Right lung (tissue), 10 donors: ENCODE measurements around the gene CDKL2. TPM values are rescaled to one million over a fixed set of nuclear protein-coding genes. Genes with fewer than 3 reads are reported as not detected.
"Not testable (repeated sequence)": the region's sequence is repeated elsewhere in the genome, so short reads cannot be mapped to it uniquely, and the experiment has no call there.

Source experiments
- DNase-seq, 2 donors: peaks; one replicate each; pipeline ENCODE4 v3.0.0-alpha.2; 2013
- long read RNA-seq, 8 donors: transcript quantifications; one replicate each; lab custom pipeline, GENCODE V29; 2026
- polyA plus RNA-seq, 5 donors: library from polyadenylated mRNA; unstranded; fragments of 120-200 nt; gene quantifications; one replicate each; pipeline versions ENCODE4 v1.2.1 to v1.2.3, GENCODE V29; 2013; ENCODE audit warnings: inconsistent platforms in 1 of 5, low replicate concordance in 1 of 5; ENCODE audit not compliant: insufficient read length in 5 of 5, insufficient read depth in 1 of 5

Gene CDKL2
- polyA plus RNA-seq: 1 to 10 TPM; 2.4 to 6.2 (median 5.5) TPM
- long read RNA-seq, donor 1: 0 reads
- long read RNA-seq, donor 2: 0 reads
- long read RNA-seq, donor 3: 0 reads
- long read RNA-seq, donor 4: 0 reads
- long read RNA-seq, donor 5: 0 reads
- long read RNA-seq, donor 6: 0 reads
- long read RNA-seq, donor 7, partial matches to known transcripts: 0 of 1 reads
- long read RNA-seq, donor 7, other reads (novel, unspliced or antisense): 0 of 1 reads
- long read RNA-seq, donor 8: 0 reads

DNA sequence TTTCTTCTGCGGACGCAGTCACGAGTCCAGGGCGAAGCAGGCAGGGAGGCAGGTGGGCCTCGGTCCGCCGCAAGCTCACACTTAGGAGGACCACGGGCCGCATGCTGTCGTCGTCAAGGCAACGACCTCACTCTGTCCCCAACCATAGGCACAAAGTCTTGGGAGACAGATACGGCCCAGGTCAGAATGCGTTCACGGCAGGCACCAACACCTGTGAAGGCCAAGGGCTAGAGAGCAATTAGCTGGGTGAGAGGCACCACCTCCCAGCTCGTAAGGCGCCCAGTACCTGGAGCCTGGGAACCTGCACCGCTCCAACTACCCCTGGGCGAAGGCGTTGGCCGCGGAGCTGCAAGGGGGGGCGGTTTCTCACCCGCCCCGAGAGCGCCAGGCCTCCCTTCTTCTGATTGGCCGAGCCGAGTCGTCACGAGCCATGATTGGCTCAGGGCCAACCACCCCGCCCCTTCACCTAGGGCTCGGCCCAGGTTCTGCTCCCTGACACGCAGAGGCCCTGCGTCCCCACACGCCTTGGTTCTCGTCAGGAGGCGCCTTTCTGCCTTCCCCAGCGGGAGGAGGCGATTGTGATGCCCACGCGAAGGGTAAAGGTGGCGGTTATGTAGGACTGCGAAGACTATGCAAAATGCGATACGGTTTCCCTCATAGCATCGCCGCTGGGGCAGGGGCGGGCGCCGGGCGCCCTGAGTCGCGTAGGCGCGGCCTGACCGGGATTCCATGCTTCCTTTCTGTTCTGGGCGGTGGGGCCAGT lies at the start of gene CDKL2:
Gene CDKL2 (minus strand): TSS at position 355 of the 763 bp plus-strand sequence. CDS start 4,540 bp downstream, outside the sequence.
- peak; percentile 73 to 77 for DNase-seq

DNA sequence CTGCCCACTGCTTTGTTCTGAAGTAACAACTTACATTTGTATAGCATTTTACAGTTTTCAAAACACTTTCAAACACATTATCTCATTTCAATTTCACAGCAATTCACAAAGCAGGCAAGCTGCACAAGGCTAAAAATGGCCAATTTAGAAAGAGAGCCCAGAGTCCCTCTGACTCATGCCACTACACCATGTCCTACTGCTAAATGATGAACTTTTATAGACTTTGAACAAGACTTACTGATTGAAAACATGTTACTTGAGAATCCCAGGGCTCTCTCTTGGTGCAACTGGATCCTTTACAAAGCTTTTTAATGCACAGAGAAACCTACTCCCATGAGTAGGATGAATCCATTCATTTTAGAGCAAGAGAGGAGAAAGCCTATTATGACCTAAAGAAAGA lies 48.6 kb upstream of the CDKL2 start:
- no peak for DNase-seq

DNA sequence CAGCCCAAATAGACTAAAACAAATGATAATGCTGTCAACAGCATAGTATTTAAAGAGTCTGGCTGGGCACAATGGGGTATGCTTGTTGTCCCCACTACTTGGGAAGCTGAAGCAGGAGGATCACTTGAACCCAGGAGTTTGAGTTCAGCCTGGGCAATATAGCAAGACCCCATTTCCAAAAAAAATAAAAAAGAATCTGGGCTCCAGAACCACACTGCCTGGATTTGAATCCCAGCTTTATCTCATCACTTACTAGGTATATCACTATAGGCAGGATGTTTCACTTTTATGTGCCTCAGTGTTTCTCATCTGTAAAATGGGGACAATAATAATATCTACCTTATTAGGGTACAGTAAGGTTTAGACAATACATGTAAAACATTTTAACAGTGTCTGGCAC lies 48.1 kb upstream of the CDKL2 start:
- no peak for DNase-seq

DNA sequence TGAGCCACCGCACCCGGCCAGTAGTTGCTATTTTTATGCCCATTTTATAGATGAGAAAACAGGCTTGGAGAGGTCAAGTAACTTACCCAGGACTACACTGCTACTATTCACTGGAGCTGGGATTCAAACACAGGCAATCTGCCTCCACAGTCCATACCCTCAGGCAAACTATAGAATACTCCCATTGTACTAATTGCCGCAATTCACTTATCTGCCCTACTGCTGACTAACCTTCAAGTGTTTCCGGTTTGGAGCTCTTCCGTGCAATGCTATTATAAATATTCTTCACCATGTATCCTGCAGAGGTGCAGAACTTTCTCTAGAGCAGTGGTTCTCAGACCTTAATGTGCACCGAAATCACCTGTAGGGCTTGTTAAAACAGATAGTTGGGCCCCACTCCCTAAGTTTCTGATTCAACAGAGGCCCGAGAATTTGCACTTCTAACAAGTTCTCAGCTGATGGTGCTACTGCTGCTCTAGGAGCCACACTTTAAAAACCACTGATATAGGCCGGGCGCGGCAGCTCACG lies 44.7 kb upstream of the CDKL2 start:
- no peak for DNase-seq

DNA sequence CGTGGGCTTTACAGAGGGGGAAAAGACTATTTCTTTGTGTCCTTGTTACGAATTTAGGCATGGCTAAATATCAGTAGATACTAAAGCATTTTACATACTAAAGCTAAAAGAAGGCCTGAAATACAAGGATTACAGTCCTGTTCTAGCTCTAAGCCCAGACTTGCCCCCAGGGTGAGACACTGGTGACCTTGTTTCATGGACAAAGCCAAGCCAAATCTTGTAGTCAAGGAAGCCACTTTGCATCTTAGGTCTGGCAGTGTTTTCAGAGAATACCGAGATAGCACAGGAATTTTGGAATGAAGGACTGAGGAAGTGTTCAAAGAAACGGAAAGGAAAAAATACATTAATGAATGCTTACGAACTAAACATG lies 43.6 kb upstream of the CDKL2 start:
- DNase-seq: peak in 1 of 2 donors; percentile 25

DNA sequence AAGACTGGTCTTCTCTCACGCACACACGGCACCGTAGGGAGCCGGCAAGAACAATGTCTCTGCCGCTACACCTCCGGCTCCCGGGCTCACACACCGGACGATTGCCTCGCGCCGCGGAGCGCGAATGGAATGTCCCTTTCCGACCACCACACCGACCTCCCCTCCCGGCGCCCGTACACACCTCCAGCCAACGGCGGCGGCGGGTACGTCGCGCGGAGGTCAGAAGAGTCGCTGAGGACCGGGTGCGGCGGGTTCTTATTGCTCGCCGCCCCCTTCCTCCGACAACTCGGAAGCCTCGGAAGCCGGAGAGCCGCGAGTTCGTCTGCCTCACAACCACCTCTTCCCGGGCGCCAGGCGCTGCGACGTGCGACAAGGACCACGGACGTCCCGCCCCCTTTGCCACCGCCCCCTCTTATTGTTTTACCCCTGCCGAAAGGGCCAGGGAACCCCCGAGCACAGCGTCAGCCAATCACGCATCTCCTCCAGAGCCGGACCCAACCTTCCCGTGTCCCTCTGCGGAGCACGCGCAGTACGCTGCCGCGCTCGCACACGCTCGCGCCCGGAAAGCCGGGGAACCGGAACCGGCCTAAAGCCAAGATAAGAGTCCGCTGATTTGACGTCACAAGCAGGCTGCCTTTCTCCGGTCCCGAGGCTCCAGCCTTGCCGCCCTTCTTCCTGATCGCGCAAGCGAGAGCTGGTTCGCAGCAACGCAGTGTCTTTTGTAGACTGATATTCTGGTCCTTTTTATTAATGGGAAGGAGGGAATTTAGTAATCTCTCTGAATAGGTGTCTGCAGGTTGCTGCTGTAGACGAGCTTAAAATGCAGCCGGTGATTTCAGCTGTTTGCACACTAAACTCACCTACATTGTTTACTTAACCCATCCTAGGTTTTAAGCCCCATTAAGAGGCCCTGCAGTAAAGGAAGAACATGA lies 43.0 kb upstream of the CDKL2 start, which contains the start of gene G3BP2:
Gene G3BP2 (minus strand): TSS at position 385 of the 932 bp plus-strand sequence. CDS start 11,386 bp downstream, outside the sequence.
- peak; percentile 97 to 99 for DNase-seq

DNA sequence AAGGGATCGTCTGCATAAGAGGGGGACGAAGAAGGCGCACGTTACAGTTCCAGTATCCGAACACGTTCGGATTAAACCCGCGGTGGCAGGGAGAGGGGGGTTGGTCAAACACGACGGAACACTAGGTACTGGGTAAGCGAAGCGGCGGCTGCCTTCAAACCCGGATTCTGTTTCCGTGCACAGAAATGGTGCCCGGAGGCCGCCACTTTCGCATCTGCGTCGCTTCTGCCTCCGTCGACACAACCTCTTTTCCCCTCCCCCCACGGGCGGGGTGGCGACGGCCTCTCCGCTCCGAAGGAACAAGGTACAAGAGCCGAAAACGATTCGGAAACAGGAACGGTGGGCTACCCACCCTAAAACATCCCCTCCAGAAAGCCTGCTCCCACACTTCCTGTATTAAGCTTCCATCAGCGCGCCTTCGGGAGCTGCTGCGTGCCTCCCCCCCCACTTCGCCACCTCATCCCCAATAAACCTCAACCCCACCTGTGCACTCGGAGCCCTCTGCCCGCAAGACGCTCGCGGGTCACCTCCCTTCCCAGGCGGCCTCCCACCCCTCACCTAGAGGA lies 42.2 kb upstream of the CDKL2 start:
- DNase-seq: peak; percentile 68 to 70

DNA sequence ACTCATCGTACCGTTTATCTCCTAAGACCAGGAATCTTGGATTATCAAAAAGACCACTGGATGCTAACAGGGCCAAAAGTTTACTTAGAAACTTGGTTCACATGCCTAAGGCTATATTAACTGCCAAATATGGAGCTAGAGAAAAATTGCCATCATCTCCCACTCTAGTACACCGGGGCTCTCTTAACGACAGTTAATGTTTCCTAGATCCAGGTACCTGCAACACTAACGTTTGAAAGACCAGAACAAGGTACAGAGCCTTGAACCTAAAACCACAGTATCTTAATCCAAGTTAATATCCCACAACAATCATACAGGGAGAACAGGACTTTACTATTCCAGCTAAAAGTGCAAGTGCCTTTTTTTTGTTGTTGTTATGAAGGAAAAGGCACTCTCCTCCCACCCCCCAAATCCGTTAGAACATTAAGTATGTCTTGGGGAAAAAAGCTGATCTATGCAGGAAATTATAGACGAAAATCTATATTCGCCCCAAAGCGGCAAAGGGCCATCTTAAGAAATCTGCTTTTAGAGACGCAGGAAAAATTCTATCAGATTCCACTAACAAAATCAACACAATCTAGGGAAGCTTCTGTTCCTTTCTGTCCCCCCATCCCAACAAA lies 41.6 kb upstream of the CDKL2 start:
- DNase-seq: peak; percentile 6 to 8

DNA sequence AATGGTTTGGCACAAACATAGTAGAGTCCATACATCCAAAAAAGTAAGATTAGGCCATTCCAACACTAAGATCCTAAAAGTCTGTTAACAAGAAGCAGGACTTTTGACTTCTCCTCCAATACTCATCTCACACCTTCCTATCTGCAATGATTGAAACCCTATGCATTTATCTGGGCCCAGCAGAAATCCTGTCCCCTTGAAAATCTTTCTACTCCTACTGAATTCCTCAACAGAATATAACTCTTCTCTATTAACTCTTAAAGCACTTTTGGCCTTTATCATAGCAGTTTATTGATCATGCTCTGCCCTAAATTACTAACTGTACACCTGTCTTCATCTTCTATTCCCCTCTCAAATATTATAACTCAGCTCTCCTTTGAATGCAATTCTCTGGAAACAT lies 38.3 kb upstream of the CDKL2 start:
- no peak for DNase-seq

DNA sequence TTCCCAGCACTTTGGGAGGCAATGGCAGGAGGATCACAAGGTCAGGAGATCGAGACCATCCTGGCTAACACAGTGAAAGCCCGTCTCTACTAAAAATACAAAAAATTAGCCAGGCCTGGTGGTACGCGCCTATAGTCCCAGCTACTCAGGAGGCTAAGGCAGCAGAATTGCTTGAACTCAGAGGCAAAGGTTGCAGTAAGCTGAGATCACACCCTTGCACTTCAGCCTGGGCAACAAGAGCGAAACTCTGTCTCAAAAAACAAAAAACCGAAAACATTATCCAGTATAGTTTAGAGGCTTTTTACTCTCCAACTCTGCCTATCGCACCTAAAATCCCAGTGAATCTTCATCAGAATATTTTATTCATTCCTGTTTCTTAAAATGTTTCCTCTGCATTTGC lies 37.3 kb upstream of the CDKL2 start:
- DNase-seq: not testable (repeated sequence)

DNA sequence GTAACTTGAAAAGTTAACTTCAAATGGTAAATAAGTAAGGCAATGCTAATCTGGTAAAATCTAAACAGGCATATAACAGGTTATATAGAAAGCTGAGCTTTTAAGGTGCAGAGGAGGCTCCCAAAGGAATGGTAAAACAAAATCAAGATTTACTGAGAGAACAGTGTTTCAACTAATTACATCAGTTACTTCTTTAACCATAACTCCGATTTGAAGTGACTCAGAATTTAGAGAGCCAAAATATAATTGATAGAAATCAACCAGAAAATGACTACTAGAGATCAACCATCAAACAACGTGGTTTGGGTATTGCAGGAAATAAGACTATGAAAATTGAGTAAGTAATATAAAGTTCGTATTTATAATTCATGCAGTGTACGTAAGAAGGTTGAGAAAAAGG lies 36.0 kb upstream of the CDKL2 start:
- no peak for DNase-seq

DNA sequence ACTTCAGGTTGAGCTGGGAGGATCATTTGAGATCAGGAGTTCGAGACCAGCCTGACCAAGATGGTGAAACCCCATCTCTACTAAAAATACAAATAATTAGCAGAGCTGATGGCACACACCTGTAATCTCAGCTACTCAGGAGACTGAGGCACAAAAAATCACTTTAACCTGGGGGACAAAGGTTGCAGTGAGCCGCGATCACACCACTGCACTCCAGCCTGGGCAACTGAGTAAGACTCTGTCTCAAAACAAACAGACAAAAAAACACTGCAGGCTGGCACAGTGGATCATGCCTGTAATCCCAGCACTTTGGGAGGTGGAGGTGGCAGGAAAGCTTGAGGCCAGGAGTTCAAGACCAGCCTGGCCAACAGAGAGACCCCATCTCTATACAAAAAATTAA lies 34.3 kb upstream of the CDKL2 start:
- DNase-seq: not testable (repeated sequence)

DNA sequence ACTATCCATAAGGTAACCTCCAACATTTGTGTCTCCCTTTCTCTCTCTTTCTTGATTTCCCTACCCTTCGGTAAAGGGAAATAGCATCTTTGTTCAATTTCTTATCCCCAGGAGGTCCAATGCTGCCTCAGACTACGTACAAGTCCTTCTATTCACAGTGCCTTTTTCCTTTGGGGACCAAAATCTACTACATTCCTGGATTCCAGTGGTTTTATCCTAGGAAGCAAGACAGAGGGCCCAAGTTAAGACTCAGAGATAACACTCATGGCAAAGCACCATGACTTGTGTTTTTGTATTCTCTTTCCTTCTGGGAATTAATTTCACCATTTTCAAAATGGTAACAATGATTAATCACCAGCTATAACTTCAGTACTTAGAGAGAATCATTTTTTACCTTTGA lies 32.3 kb upstream of the CDKL2 start:
- no peak for DNase-seq

DNA sequence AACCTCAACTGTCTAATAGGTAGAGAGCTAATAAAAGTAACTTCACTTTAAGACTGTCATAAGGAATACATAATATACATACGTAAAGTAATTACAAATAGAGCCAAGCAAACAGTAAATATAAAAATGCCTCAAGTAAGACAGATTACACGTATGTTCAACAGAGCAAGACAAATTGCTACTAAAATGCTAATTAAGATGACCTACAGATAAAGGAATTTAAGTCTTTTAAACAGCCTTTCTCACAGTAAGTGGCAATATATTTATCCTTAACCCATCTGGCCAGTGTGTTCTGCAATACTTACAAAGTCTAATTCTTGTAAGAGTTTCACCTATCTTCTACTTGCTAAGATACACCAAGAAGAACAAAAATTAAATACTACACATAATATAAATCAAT lies 30.2 kb upstream of the CDKL2 start:
- no peak for DNase-seq

DNA sequence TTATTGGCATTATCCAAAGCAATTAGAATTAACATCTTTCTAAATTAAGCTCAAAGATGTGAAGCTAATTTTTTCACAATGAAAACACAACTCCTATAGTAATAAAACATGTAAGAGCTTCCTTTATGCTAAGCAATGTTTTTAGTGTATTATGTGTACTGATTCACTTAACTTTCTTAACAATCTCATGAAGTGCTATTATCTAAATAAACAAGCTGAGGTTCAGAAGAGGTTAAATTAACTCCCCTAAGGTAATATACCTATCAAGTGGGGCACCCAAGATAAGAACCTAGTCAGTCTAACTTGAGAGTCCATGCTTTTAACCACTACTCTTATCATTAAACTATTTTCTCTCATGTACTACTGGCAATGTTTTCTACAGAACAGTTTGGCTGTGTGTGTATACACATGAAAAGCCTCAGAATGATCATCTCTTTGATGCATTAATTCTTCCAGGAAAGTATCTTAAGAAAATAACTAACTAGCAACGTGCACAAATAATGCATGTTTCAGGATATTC lies 29.2 kb upstream of the CDKL2 start:
- DNase-seq: no peak

DNA sequence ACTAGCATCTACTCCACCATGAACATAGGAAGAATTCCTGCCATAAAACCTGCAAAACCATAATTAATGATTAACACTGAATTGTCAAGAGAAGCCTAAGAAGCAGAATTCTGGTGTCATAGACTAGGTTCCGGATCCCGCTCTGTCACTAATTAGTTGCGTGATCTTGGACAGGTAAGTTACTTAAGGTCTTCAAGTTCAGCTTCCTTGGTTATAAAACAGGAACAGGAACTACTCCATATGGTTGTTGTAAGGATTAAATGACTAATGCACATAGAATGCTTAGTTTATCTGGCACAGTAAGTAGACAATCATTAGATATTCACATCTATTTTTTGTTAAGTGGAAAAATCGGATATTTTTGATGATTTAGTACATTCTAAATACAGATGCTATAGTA lies 28.5 kb upstream of the CDKL2 start:
- no peak for DNase-seq

DNA sequence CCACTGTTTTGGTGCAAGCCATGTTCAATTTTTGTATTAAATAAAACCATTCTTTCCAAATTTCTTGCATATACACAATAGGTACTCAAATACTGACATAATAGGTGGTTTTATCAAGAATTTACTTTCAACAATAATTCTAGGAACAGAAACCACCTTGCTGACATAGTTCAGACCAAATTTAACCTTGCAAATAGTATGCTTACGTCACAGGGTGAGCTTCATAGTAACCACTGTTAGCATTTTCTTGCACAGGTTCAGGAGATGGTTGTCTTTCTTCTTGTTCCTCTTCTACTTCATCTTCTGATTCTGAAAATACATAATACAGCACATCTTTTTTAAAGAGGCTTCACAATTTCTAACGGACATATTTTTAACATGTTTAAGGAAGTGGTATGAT lies 25.2 kb upstream of the CDKL2 start:
- no peak for DNase-seq

DNA sequence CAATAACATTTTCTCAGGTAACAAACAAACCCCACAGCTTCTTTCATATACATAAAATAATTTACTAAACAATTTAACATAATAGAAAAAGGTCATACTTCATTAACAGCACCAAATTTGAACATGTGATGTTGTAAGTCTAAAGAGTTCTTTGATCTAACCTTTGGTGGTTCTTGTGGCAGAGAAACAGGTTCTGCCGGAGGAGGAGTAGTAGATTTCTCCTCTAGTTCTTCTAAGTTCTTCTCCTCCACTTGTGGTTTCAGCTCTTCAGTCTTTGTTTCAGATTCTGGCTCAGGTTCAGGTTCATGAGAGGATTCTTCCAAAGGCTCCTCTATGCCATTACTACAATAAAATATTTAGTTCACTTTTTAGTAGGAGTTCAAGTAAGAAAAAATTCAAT lies 24.6 kb upstream of the CDKL2 start:
- no peak for DNase-seq

DNA sequence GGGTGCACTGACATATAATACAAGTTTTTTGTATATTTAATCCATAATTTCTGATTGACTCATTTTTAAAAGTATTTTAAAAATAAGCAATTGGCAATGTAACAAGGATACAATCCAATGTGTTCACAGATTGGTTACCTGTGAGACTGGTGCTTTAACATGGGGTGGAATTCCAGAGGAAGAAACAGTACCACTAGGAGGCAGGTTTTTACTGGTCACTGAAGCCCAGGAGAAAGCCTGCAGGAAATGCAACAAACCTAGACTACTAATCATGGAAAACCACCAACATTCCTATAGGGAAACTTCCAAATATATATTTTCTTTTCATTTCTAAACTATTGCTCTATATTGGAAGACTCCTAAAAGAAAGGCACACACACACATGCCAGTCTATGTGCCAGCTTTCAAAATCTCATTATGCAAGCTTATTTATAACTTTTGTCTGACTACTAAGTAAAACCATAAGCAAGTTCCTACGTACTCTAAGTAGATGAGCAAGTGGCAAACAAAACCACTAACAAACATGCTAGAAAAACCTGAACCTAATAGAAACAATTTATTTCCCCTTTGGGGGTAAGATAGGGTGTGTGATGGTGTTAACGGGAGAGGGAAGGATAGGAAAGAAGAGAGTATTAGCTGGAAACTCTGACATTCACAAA lies 23.6 kb upstream of the CDKL2 start:
- no peak for DNase-seq

DNA sequence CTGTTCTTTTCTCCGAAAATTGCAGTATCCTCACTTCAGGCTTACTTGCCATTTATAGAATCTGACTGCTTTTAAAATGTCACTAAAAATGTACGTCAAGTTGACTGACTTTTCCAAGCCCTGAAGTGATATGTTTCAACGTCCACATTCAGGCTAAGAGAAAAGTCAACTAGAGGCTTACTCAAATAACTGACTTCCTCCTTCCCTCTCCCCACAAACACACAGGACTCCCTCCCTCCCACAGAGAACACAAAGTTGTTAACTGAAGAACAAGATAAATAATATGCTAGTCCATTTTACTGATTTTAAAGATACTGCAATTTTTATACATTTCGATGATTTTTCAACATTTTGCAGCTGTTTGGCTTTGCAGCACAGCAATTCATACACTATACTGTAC lies 13.8 kb upstream of the CDKL2 start:
- DNase-seq: no peak
